Measurements from ENCODE around the gene TBL1X.

TBL1X gene

GRCh38 chrX:9671998-9672397 lies 207.1 kb downstream of the TBL1X start:
- H3K4me3 ChIP-seq (ENCODE audit: low read depth, low read length), result no peak overlapping the region
- no peak for DNase-seq (ENCODE audit: low read depth)
- no peak for TF ChIP-seq CTCF (IDR thresholded peaks at IDR 0.05; ENCODE audit: low read depth, low read length, missing control alignments)
- in situ Hi-C loops (cut with HindIII; ENCODE audit: low sequenced_read_pairs), result no loop called here

GRCh38 chrX:9676306-9676705 lies 211.4 kb downstream of the TBL1X start:
- DNase-seq (ENCODE audit: low read depth), result no peak
- in situ Hi-C loops (cut with HindIII; ENCODE audit: low sequenced_read_pairs), result no loop called here
- no peak for TF ChIP-seq CTCF (IDR thresholded peaks at IDR 0.05; ENCODE audit: low read depth, low read length, missing control alignments)
- H3K4me3 ChIP-seq (ENCODE audit: low read depth, low read length), result no peak overlapping the region

- no peak overlapping the region for H3K4me3 ChIP-seq (ENCODE audit: low read depth, low read length)
- in situ Hi-C loops (cut with HindIII; ENCODE audit: low sequenced_read_pairs), result no loop called here
- TF ChIP-seq CTCF (IDR thresholded peaks at IDR 0.05; ENCODE audit: low read depth, low read length, missing control alignments), result no peak
- no peak for DNase-seq (ENCODE audit: low read depth)
Measured at GRCh38 chrX:9676738-9677097, 211.9 kb downstream of the TBL1X start.

GRCh38 chrX:9677098-9677739 lies 212.4 kb downstream of the TBL1X start:
- in situ Hi-C loops (cut with HindIII; ENCODE audit: low sequenced_read_pairs), result no loop called here
- H3K4me3 ChIP-seq (ENCODE audit: low read depth, low read length), result no peak overlapping the region
- TF ChIP-seq CTCF (IDR thresholded peaks at IDR 0.05; ENCODE audit: low read depth, low read length, missing control alignments), result no peak
- DNase-seq (ENCODE audit: low read depth), result no peak

GRCh38 chrX:9678215-9678965 lies 213.5 kb downstream of the TBL1X start:
- H3K4me3 ChIP-seq (ENCODE audit: low read depth, low read length), result no peak overlapping the region
- in situ Hi-C loops (cut with HindIII; ENCODE audit: low sequenced_read_pairs), result no loop called here
- DNase-seq (ENCODE audit: low read depth), result no peak
- TF ChIP-seq CTCF (IDR thresholded peaks at IDR 0.05; ENCODE audit: low read depth, low read length, missing control alignments), result no peak

- DNase-seq (ENCODE audit: low read depth), result no peak
- H3K4me3 ChIP-seq (ENCODE audit: low read depth, low read length), result no peak overlapping the region
- no peak for TF ChIP-seq CTCF (IDR thresholded peaks at IDR 0.05; ENCODE audit: low read depth, low read length, missing control alignments)
- in situ Hi-C loops (cut with HindIII; ENCODE audit: low sequenced_read_pairs), result no loop called here
Measured at GRCh38 chrX:9681011-9681410, 216.2 kb downstream of the TBL1X start.

Data from astrocyte of the cerebellum (primary cell).